ENCODE results near the gene C3. TPM values are rescaled to one million over a fixed set of nuclear protein-coding genes. Genes with fewer than 3 reads are reported as not detected.
"Not testable (repeated sequence)": the region's sequence is repeated elsewhere in the genome, so short reads cannot be mapped to it uniquely, and the experiment has no call there.

Gene C3
- total RNA-seq, 3 donors from 2014 or later = 6.5 to 7.4 (median 6.7) TPM

DNA sequence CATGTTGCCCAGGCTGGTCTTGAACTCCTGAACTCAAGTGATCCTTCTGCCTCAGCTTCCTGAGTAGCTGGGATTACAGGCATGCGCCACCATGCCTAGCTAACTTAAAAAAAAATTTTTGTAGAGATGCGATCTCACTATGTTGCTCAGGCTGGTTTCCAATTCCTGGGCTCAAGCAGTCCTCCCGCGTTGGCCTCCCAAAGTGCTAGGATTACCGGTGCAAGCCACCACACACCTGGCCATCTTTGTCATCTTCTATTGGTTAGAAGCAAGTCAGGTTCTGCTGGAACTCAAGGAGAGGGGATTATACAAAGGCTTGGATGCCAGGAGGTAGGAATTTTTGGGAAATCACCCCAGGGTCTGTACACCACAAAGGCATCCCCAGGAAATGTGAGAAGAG, 75.7 kb downstream of the C3 start:
- DNase-seq (no peak), ATAC-seq (no peak)
- H3K27me3 Mint-ChIP-seq (ENCODE audit: low read depth) = no peaks in the 10 kb centered on the region
- H3K4me1 Mint-ChIP-seq (ENCODE audit: low read depth) = peaks cover 22% of the 10 kb centered on the region
- H3K4me3 Mint-ChIP-seq = no peak overlapping the region
- no peaks in the 10 kb centered on the region for H3K9me3 Mint-ChIP-seq
- no peaks in the 10 kb centered on the region for H3K36me3 Mint-ChIP-seq (ENCODE audit: insufficient read depth)

DNA sequence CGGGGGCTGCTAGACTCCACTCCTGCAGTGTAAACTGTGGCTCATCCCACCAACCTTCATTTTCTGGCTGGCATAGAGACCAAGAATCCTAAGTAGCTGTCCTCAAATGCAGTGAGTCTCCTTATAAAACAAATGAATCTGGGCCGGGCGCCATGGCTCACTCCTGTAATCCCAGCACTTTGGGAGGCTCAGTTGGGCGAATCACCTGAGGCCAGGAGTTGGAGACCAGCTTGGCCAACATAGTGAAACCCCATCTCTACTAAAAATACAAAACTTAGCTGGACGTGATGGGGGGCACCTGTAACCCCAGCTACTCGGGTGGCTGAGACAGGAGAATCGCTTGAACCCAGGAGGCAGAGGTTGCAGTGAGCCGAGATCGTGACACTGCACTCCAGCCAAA, 80.1 kb downstream of the C3 start:
- not testable (repeated sequence) for DNase-seq; H3K36me3 Mint-ChIP-seq (ENCODE audit: insufficient read depth); ATAC-seq; H3K27me3 Mint-ChIP-seq (ENCODE audit: low read depth); H3K4me3 Mint-ChIP-seq; H3K9me3 Mint-ChIP-seq
- peaks cover 30% of the 10 kb centered on the region for H3K4me1 Mint-ChIP-seq (ENCODE audit: low read depth)

DNA sequence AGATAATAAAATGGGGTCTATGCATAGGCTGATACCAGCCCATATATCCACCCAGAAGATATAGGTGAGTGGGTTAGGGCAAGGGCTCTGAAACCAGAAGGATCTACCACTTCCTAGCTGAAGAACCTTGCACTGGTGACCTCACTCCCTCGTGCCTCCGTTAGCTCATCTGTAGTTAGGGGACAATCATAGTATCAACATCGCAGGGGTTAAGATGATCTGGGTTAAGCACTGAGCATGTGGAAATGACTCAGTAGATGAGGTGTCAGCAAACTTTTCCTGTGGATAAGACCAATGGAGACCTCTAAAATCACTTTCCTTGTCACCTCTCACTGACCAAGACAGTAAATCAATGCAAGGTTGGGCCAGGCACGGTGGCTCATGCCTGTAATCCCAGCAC, 81.0 kb downstream of the C3 start:
- H3K4me1 Mint-ChIP-seq (ENCODE audit: low read depth) = peaks cover 30% of the 10 kb centered on the region
- DNase-seq = no peak
- ATAC-seq = peak; percentile 54 to 89
- H3K4me3 Mint-ChIP-seq = no peak overlapping the region
- H3K9me3 Mint-ChIP-seq = no peaks in the 10 kb centered on the region
- H3K36me3 Mint-ChIP-seq (ENCODE audit: insufficient read depth) = no peaks in the 10 kb centered on the region
- no peaks in the 10 kb centered on the region for H3K27me3 Mint-ChIP-seq (ENCODE audit: low read depth)

DNA sequence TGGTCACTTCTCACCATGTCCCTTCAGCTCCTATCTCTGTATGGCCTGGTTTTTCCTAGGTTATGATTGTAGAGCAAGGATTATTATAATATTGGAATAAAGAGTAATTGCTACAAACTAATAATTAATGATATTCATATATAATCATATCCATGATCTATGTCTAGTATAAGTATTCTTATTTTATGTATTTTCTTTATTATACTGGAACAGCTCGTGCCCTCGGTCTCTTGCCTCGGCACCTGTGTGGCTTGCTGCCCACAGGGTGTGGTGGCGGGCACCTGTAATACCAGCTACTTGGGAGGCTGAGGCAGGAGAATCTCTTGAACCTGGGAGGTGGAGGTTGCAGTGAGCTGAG, 87.0 kb downstream of the C3 start:
- not testable (repeated sequence) for DNase-seq; H3K9me3 Mint-ChIP-seq; H3K4me3 Mint-ChIP-seq; H3K27me3 Mint-ChIP-seq (ENCODE audit: low read depth); H3K36me3 Mint-ChIP-seq (ENCODE audit: insufficient read depth); ATAC-seq
- peaks cover 32% of the 10 kb centered on the region for H3K4me1 Mint-ChIP-seq (ENCODE audit: low read depth)

DNA sequence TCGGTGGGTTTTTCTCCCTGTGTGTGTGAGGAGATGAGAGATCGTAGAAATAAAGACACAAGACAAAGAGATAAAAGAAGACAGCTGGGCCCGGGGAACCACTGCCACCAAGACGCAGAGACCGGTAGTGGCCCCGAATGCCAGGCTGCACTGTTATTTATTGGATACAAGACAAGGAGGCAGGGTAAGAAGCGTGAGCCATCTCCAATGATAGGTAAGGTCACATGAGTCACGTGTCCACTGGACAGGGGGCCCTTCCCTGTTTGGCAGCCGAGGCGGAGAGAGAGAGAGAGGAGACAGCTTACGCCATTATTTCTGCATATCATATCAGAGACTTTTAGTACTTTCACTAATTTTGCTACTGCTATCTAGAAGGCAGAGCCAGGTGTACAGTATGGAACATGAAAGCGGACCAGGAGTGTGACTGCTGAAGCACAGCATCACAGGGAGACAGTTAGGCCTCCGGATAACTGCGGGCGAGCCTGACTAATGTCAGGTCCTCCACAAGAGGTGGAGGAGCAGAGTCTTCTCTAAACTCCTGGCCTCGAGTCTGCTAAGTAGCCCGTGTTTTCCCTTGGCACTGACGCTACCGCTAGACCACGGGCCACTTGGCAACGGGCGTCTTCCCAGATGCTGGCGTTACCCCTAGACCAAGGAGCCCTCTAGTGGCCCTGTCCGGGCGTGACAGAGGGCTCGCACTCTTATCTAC, 87.5 kb downstream of the C3 start:
- H3K4me3 Mint-ChIP-seq; ATAC-seq; H3K36me3 Mint-ChIP-seq (ENCODE audit: insufficient read depth); H3K9me3 Mint-ChIP-seq; H3K27me3 Mint-ChIP-seq (ENCODE audit: low read depth): not testable (repeated sequence)
- peaks cover 30% of the 10 kb centered on the region for H3K4me1 Mint-ChIP-seq (ENCODE audit: low read depth)
- DNase-seq = peak; percentile 40

DNA sequence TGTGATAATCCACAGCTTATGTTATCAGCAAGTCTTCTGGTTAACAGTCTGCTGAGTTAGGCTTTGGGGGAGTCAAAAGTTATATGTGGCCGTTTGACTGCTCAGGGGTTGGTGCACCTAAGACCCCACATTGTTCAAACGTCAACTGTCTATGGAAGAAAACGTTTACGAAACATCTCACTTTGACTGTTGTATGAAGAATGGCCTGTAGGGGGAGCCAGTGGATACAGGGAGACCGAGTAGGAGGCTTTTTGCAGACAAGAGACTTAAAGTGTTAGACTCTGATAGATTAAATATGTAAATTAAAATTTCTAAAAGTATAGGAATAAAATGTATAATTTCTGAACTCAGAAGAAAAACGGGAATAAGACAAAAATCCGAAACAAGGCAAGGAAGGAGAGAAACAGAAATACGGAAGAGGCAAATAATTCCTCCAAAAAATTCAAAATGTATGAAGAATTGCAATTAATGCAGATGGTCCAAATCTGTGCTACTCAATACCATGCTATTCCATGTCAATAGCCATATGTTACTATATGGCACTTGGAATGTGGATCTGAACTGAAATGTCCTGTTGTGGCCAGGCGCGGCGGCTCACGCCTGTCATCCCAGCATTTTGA, 88.3 kb downstream of the C3 start:
- peak; percentile 86 for DNase-seq
- peak; percentile 65 to 84 for ATAC-seq
- Mint-ChIP-seq H3K4me1 (ENCODE audit: low read depth) (peaks cover 30% of the 10 kb centered on the region), H3K4me3 (no peak overlapping the region), H3K27me3 (ENCODE audit: low read depth) (no peaks in the 10 kb centered on the region), H3K9me3 (no peaks in the 10 kb centered on the region), H3K36me3 (ENCODE audit: insufficient read depth) (no peaks in the 10 kb centered on the region)

Other genes with a start within 250 kb of the C3 start
- 10 to 100 TPM; 50.9 to 59.1 (median 55.8) TPM for gene DENND1C, start 238.9 kb downstream of the C3 start, total RNA-seq
- gene TUBB4A, start 218.3 kb downstream of the C3 start, total RNA-seq = 1 to 10 TPM; 4.8 to 9.2 (median 7.8) TPM
- gene TNFSF9, start 189.6 kb downstream of the C3 start, total RNA-seq = 1 to 10 TPM; 3.5 to 7.4 (median 3.8) TPM
- 10 to 100 TPM in 1 of 3 donors, 1 to 10 TPM in 2; 4.6 to 13.6 (median 6.6) TPM for gene CD70, start 129.5 kb downstream of the C3 start, total RNA-seq
- gene TNFSF14, start 50.5 kb downstream of the C3 start, total RNA-seq = 100 to 1,000 TPM; 244 to 279 (median 255) TPM
- gene GPR108, start 16.9 kb upstream of the C3 start, total RNA-seq = 10 to 100 TPM; 60.4 to 86.3 (median 78.6) TPM
- 10 to 100 TPM; 31.8 to 40.2 (median 37.4) TPM for gene TRIP10, start 19.0 kb upstream of the C3 start, total RNA-seq
- 10 to 100 TPM; 24.6 to 27.8 (median 27.4) TPM for gene SH2D3A, start 46.8 kb upstream of the C3 start, total RNA-seq
- gene VAV1, start 52.1 kb upstream of the C3 start, total RNA-seq = 10 to 100 TPM; 65.7 to 75.6 (median 70.7) TPM
- gene ADGRE1, start 166.9 kb upstream of the C3 start, total RNA-seq = 1 to 10 TPM; 2.2 to 3.1 (median 2.7) TPM